ENCODE measurements around the gene LY6G6C. TPM values are rescaled to one million over a fixed set of nuclear protein-coding genes. Genes with fewer than 3 reads are reported as not detected.
A peak's percentile ranks its signal among the peaks of the same experiment; 100 is the strongest.

Gene LY6G6C
- not detected in 2 replicates for total RNA-seq (2014; rRNA removed; shearing (Covaris generic); ENCODE audit: low replicate concordance)

DNA sequence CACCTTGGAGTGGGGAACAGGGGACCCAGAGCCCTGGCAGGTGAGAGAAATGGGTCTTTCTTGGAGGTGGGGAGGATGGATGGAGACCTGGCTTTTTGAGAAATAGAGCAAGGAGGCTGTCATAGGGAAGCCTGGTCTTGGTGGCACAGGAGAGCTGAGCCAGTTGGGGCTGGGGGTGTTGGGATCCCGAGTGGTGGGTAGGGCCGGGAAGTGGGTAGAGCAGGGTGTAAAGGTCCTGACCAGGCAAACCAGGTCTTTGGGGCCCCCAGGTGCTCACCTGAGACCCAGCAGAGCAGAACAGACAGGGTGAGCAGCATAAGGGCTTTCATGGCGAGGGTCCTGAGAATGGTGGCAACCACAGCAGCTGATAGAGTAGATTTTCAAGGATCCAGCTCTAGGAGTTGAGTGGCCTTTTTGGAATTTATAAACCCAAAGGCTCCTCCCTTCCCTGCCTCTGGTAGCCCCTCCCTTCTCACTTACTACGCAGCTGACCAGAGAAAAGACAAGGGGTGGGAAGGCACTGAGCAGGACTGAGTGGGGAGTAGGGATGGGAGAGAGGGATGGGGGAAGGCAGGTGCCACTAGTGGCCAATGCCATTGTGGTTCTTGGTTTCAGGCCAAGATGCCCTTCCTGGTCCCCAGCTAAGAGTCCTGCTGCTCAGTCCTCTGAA is at the start of gene LY6G6C:
LY6G6C (minus strand) TSS at position 396 of the 670 bp plus-strand sequence; CDS start at position 329, 67 bp downstream.
- Histone ChIP-seq H3K9ac (ENCODE audit: low read length) (no peak within 1 kb of the TSS), H3K9me2 (replicated peaks; ENCODE audit: insufficient read depth, low read length) (no peaks in the 10 kb centered on the region), H3K79me2 (ENCODE audit: low read length) (no peaks in the 10 kb centered on the region), H2AFZ (ENCODE audit: low read length) (no peak within 1 kb of the TSS), H3K27me3 (ENCODE audit: low read length) (no peaks in the 10 kb centered on the region), H3K4me3 (ENCODE audit: low read length) (no peak within 1 kb of the TSS), H3K9me3 (ENCODE audit: low read length) (no peaks in the 10 kb centered on the region), H3K4me1 (ENCODE audit: low read length) (peaks cover 9% of the 10 kb centered on the region), H4K20me1 (ENCODE audit: insufficient read depth, low read depth, low read length) (no peaks in the 10 kb centered on the region), H3K27ac (ENCODE audit: low read length) (no peak within 1 kb of the TSS), H3K4me2 (ENCODE audit: low read depth, low read length, poor library complexity, severe bottlenecking) (no peak within 1 kb of the TSS), H3K36me3 (ENCODE audit: insufficient read depth, low read length) (no peaks in the 10 kb centered on the region)
- DNase-seq: no peak

- H3K4me1 ChIP-seq (ENCODE audit: low read length): no peaks in the 10 kb centered on the region
- H3K79me2 ChIP-seq (ENCODE audit: low read length): no peaks in the 10 kb centered on the region
- H3K9me2 ChIP-seq (replicated peaks; ENCODE audit: insufficient read depth, low read length): no peaks in the 10 kb centered on the region
- no peak overlapping the region for H2AFZ ChIP-seq (ENCODE audit: low read length)
- no peaks in the 10 kb centered on the region for H3K9me3 ChIP-seq (ENCODE audit: low read length)
- H3K27me3 ChIP-seq (ENCODE audit: low read length): no peaks in the 10 kb centered on the region
- no peak overlapping the region for H3K4me2 ChIP-seq (ENCODE audit: low read depth, low read length, poor library complexity, severe bottlenecking)
- H4K20me1 ChIP-seq (ENCODE audit: insufficient read depth, low read depth, low read length): no peaks in the 10 kb centered on the region
- no peak for DNase-seq
- no peaks in the 10 kb centered on the region for H3K36me3 ChIP-seq (ENCODE audit: insufficient read depth, low read length)
- no peak overlapping the region for H3K9ac ChIP-seq (ENCODE audit: low read length)
- no peak overlapping the region for H3K4me3 ChIP-seq (ENCODE audit: low read length)
- H3K27ac ChIP-seq (ENCODE audit: low read length): no peak overlapping the region
Measured at GRCh38 chr6:31770860-31771259, 49.3 kb upstream of the LY6G6C start.

- Histone ChIP-seq H3K4me1 (ENCODE audit: low read length) (no peaks in the 10 kb centered on the region), H3K27ac (ENCODE audit: low read length) (no peak overlapping the region), H3K4me3 (ENCODE audit: low read length) (no peak overlapping the region), H2AFZ (ENCODE audit: low read length) (0 out of 2 replicates have a peak overlapping the region, but pooled peaks have one; percentile 55), H3K27me3 (ENCODE audit: low read length) (no peaks in the 10 kb centered on the region), H3K9me3 (ENCODE audit: low read length) (no peaks in the 10 kb centered on the region), H3K9me2 (replicated peaks; ENCODE audit: insufficient read depth, low read length) (no peaks in the 10 kb centered on the region), H3K4me2 (ENCODE audit: low read depth, low read length, poor library complexity, severe bottlenecking) (no peak overlapping the region), H3K79me2 (ENCODE audit: low read length) (no peaks in the 10 kb centered on the region), H3K9ac (ENCODE audit: low read length) (no peak overlapping the region), H3K36me3 (ENCODE audit: insufficient read depth, low read length) (no peaks in the 10 kb centered on the region), H4K20me1 (ENCODE audit: insufficient read depth, low read depth, low read length) (no peaks in the 10 kb centered on the region)
- DNase-seq: peak; percentile 96
Measured at GRCh38 chr6:31769684-31770371, 48.3 kb upstream of the LY6G6C start.

GRCh38 chr6:31768363-31769257 is 47.1 kb upstream of the LY6G6C start:
- Histone ChIP-seq H3K9ac (ENCODE audit: low read length) (no peak overlapping the region), H3K36me3 (ENCODE audit: insufficient read depth, low read length) (0 out of 2 replicates have a peak, but pooled peaks cover 4% of the 10 kb centered on the region), H3K4me2 (ENCODE audit: low read depth, low read length, poor library complexity, severe bottlenecking) (no peak overlapping the region), H3K4me1 (ENCODE audit: low read length) (no peaks in the 10 kb centered on the region), H4K20me1 (ENCODE audit: insufficient read depth, low read depth, low read length) (no peaks in the 10 kb centered on the region), H3K27me3 (ENCODE audit: low read length) (no peaks in the 10 kb centered on the region), H3K79me2 (ENCODE audit: low read length) (no peaks in the 10 kb centered on the region), H3K27ac (ENCODE audit: low read length) (no peak overlapping the region), H2AFZ (ENCODE audit: low read length) (no peak overlapping the region), H3K4me3 (ENCODE audit: low read length) (no peak overlapping the region), H3K9me2 (replicated peaks; ENCODE audit: insufficient read depth, low read length) (no peaks in the 10 kb centered on the region), H3K9me3 (ENCODE audit: low read length) (no peaks in the 10 kb centered on the region)
- DNase-seq: no peak

GRCh38 chr6:31767096-31767645 is 45.6 kb upstream of the LY6G6C start:
- no peaks in the 10 kb centered on the region for H3K79me2 ChIP-seq (ENCODE audit: low read length)
- H3K4me3 ChIP-seq (ENCODE audit: low read length): no peak overlapping the region
- H3K4me2 ChIP-seq (ENCODE audit: low read depth, low read length, poor library complexity, severe bottlenecking): no peak overlapping the region
- 0 out of 2 replicates have a peak, but pooled peaks cover 7% of the 10 kb centered on the region for H3K36me3 ChIP-seq (ENCODE audit: insufficient read depth, low read length)
- H3K27me3 ChIP-seq (ENCODE audit: low read length): no peaks in the 10 kb centered on the region
- no peaks in the 10 kb centered on the region for H4K20me1 ChIP-seq (ENCODE audit: insufficient read depth, low read depth, low read length)
- no peaks in the 10 kb centered on the region for H3K9me2 ChIP-seq (replicated peaks; ENCODE audit: insufficient read depth, low read length)
- H3K9ac ChIP-seq (ENCODE audit: low read length): no peak overlapping the region
- H2AFZ ChIP-seq (ENCODE audit: low read length): no peak overlapping the region
- no peak for DNase-seq
- H3K27ac ChIP-seq (ENCODE audit: low read length): no peak overlapping the region
- no peaks in the 10 kb centered on the region for H3K9me3 ChIP-seq (ENCODE audit: low read length)
- no peaks in the 10 kb centered on the region for H3K4me1 ChIP-seq (ENCODE audit: low read length)

DNA sequence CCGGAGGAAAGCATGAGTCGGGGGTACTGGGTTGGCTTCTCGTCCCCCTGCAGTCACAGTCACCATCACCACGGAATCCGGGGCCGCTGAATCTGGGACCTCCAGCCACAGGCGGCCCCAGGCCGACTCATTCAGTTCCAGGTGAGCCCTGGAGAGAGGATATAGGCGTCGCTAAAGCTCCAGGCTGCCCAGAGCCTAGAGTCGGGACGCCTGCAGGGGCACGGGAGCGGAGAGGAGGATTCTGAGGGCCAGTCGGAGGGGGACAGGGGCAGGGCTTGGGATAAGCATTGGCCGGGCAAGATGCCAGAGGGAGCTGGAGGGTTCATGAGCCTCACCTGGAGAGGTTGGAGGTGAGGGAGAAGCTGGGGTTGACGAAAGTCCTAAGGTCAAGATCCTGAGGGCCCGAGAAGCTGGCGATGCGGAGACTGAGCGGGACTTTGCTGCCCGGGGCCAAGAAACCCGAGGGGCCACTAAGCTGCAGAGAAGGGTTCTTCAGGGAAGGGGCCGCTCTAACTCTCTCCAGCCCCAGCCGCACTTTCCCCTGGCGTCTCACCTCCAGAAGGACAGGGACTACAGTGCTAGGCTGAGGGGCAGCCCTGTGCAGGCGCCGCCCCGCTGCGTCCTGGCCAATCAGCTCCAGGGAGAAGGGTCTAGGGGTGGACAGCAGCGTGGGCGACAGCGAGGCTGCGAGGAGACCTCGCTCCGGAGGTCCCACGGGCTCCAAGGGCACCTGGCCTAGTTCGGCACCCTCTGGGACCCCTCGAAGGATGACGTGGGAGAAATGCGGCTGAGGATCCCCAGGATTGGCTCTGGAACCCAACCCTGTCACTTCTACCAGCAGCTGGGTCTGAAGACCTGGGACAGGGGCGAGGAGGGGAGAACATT is 44.6 kb upstream of the LY6G6C start:
- H3K4me3 ChIP-seq (ENCODE audit: low read length): no peak overlapping the region
- H3K27me3 ChIP-seq (ENCODE audit: low read length): no peaks in the 10 kb centered on the region
- no peaks in the 10 kb centered on the region for H3K9me3 ChIP-seq (ENCODE audit: low read length)
- no peak overlapping the region for H3K9ac ChIP-seq (ENCODE audit: low read length)
- no peak overlapping the region for H2AFZ ChIP-seq (ENCODE audit: low read length)
- DNase-seq: no peak
- no peaks in the 10 kb centered on the region for H4K20me1 ChIP-seq (ENCODE audit: insufficient read depth, low read depth, low read length)
- H3K79me2 ChIP-seq (ENCODE audit: low read length): no peaks in the 10 kb centered on the region
- no peak overlapping the region for H3K4me2 ChIP-seq (ENCODE audit: low read depth, low read length, poor library complexity, severe bottlenecking)
- H3K9me2 ChIP-seq (replicated peaks; ENCODE audit: insufficient read depth, low read length): no peaks in the 10 kb centered on the region
- H3K36me3 ChIP-seq (ENCODE audit: insufficient read depth, low read length): 0 out of 2 replicates have a peak, but pooled peaks cover 7% of the 10 kb centered on the region
- H3K4me1 ChIP-seq (ENCODE audit: low read length): no peaks in the 10 kb centered on the region
- no peak overlapping the region for H3K27ac ChIP-seq (ENCODE audit: low read length)

GRCh38 chr6:31765559-31765909 is 44.0 kb upstream of the LY6G6C start:
- Histone ChIP-seq H3K79me2 (ENCODE audit: low read length) (no peaks in the 10 kb centered on the region), H3K9me2 (replicated peaks; ENCODE audit: insufficient read depth, low read length) (no peaks in the 10 kb centered on the region), H3K27ac (ENCODE audit: low read length) (no peak overlapping the region), H3K4me2 (ENCODE audit: low read depth, low read length, poor library complexity, severe bottlenecking) (no peak overlapping the region), H3K9ac (ENCODE audit: low read length) (no peak overlapping the region), H3K4me3 (ENCODE audit: low read length) (no peak overlapping the region), H3K9me3 (ENCODE audit: low read length) (no peaks in the 10 kb centered on the region), H3K27me3 (ENCODE audit: low read length) (no peaks in the 10 kb centered on the region), H3K4me1 (ENCODE audit: low read length) (no peaks in the 10 kb centered on the region), H3K36me3 (ENCODE audit: insufficient read depth, low read length) (0 out of 2 replicates have a peak, but pooled peaks cover 7% of the 10 kb centered on the region), H4K20me1 (ENCODE audit: insufficient read depth, low read depth, low read length) (no peaks in the 10 kb centered on the region), H2AFZ (ENCODE audit: low read length) (no peak overlapping the region)
- no peak for DNase-seq

Data from Karpas-422 (cell line).